ENCODE data around the gene PRPS1. TPM values are rescaled to one million over a fixed set of nuclear protein-coding genes. Genes with fewer than 3 reads are reported as not detected.

Gene PRPS1
- total RNA-seq, 2 experiments from 2014 or later: 57.1 to 80.0 TPM

DNA sequence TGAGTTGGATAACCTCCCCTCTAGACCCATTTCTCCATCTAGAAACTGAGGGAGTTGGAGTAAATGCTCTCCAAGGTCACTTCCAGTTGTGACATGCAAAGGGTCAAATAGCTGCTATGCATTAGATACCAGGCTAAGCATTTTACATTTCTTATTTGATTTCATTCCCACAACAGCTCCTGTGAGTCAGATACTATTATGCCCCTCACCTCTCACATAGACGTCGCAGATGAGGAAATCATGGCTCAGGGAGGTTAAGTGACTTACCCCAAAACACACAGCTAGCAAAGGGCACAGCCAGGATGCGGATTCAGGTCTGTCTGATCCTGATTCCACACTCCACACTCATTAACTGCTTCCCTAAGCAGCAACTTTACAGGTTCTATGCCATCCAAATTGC lies 57.7 kb downstream of the PRPS1 start:
- no peak overlapping the region for H3K4me2 ChIP-seq (ENCODE audit: low read length)
- no peaks in the 10 kb centered on the region for H3K9me2 ChIP-seq (ENCODE audit: insufficient read depth, low read length)
- H3K9me3 ChIP-seq (ENCODE audit: low read length): no peaks in the 10 kb centered on the region
- H3K27ac ChIP-seq (ENCODE audit: low read depth, low read length, poor library complexity, severe bottlenecking): no peak overlapping the region
- H3K36me3 ChIP-seq (ENCODE audit: insufficient read depth, low read length): no peaks in the 10 kb centered on the region
- POLR2A ChIA-PET: interaction anchor here (0.9 to 1.2 kb wide), 2 partner anchors 31 to 58 kb away, joined by 3 to 4 read pairs; partner anchors contain the start of gene PRPS1
- no TSS peak for BruUV-seq (replicated peaks)
- no peak overlapping the region for H3K4me3 ChIP-seq (ENCODE audit: low read depth, low read length, poor library complexity, severe bottlenecking)
- CTCF ChIA-PET (ENCODE audit: unreplicated experiment): no interaction called here
- peaks cover 13% of the 10 kb centered on the region for H3K4me1 ChIP-seq (ENCODE audit: insufficient read depth, low read length, poor library complexity, severe bottlenecking)
- no peak for TF ChIP-seq EZH2phosphoT487 (IDR thresholded peaks at IDR 0.05; ENCODE audit: borderline replicate concordance, low read depth, low read length)
- TF ChIP-seq CTCF (conservative IDR thresholded peaks at IDR 0.05; ENCODE audit: low read length): no peak
- no peak for DNase-seq (ENCODE audit: low spot score)
- no peaks in the 10 kb centered on the region for H3K79me2 ChIP-seq (ENCODE audit: insufficient read depth, low read depth, low read length)
- intact Hi-C loops (cut with micrococcal nuclease; ENCODE audit: unreplicated experiment): no loop called here
- no peak overlapping the region for H2AFZ ChIP-seq (ENCODE audit: low read length)
- no peaks in the 10 kb centered on the region for H4K20me1 ChIP-seq (ENCODE audit: insufficient read depth, low read length)

DNA sequence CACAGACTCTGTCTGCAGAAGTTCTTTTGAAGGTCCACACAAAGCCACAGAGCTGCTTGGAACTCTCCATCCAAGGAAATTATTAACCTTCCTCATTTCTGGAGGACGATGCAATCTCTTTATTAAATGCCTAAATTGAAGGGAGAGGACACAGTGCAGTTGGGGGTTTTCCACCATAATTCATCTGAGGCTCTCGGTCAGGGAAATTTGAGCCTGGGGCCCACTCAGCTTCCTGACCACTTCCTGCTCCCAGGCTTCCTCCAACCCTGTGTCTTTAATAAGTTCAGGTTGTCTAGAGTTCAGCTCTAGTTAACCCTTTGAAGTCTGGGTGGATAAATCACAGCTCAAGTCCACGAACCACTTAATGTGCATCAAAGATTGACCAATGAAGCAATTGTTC lies 58.5 kb downstream of the PRPS1 start:
- ChIA-PET CTCF (ENCODE audit: unreplicated experiment) (no interaction called here), POLR2A (interaction anchor here (0.9 to 1.2 kb wide), 2 partner anchors 30 to 58 kb away, joined by 3 to 4 read pairs; partner anchors contain the start of gene PRPS1)
- no peaks in the 10 kb centered on the region for H3K79me2 ChIP-seq (ENCODE audit: insufficient read depth, low read depth, low read length)
- intact Hi-C loops (cut with micrococcal nuclease; ENCODE audit: unreplicated experiment): no loop called here
- H3K4me3 ChIP-seq (ENCODE audit: low read depth, low read length, poor library complexity, severe bottlenecking): no peak overlapping the region
- no peak overlapping the region for H2AFZ ChIP-seq (ENCODE audit: low read length)
- DNase-seq (ENCODE audit: low spot score): no peak
- no peaks in the 10 kb centered on the region for H4K20me1 ChIP-seq (ENCODE audit: insufficient read depth, low read length)
- no peaks in the 10 kb centered on the region for H3K9me2 ChIP-seq (ENCODE audit: insufficient read depth, low read length)
- H3K27ac ChIP-seq (ENCODE audit: low read depth, low read length, poor library complexity, severe bottlenecking): no peak overlapping the region
- no peak for TF ChIP-seq EZH2phosphoT487 (IDR thresholded peaks at IDR 0.05; ENCODE audit: borderline replicate concordance, low read depth, low read length)
- no peak for TF ChIP-seq CTCF (conservative IDR thresholded peaks at IDR 0.05; ENCODE audit: low read length)
- no peaks in the 10 kb centered on the region for H3K36me3 ChIP-seq (ENCODE audit: insufficient read depth, low read length)
- no TSS peak for BruUV-seq (replicated peaks)
- H3K4me2 ChIP-seq (ENCODE audit: low read length): no peak overlapping the region
- H3K9me3 ChIP-seq (ENCODE audit: low read length): no peaks in the 10 kb centered on the region
- H3K4me1 ChIP-seq (ENCODE audit: insufficient read depth, low read length, poor library complexity, severe bottlenecking): peaks cover 13% of the 10 kb centered on the region

- DNase-seq (ENCODE audit: low spot score): no peak
- POLR2A ChIA-PET: no interaction called here
- TF ChIP-seq CTCF (conservative IDR thresholded peaks at IDR 0.05; ENCODE audit: low read length) (no peak), EZH2phosphoT487 (IDR thresholded peaks at IDR 0.05; ENCODE audit: borderline replicate concordance, low read depth, low read length) (no peak)
- no TSS peak for BruUV-seq (replicated peaks)
- no peaks in the 10 kb centered on the region for H3K36me3 ChIP-seq (ENCODE audit: insufficient read depth, low read length)
- CTCF ChIA-PET (ENCODE audit: unreplicated experiment): no interaction called here
- H3K4me3 ChIP-seq (ENCODE audit: low read depth, low read length, poor library complexity, severe bottlenecking): no peak overlapping the region
- H3K79me2 ChIP-seq (ENCODE audit: insufficient read depth, low read depth, low read length): no peaks in the 10 kb centered on the region
- no peaks in the 10 kb centered on the region for H3K9me3 ChIP-seq (ENCODE audit: low read length)
- no peak overlapping the region for H3K27ac ChIP-seq (ENCODE audit: low read depth, low read length, poor library complexity, severe bottlenecking)
- H3K4me1 ChIP-seq (ENCODE audit: insufficient read depth, low read length, poor library complexity, severe bottlenecking): peaks cover 13% of the 10 kb centered on the region
- H3K9me2 ChIP-seq (ENCODE audit: insufficient read depth, low read length): no peaks in the 10 kb centered on the region
- intact Hi-C loops (cut with micrococcal nuclease; ENCODE audit: unreplicated experiment): no loop called here
- no peaks in the 10 kb centered on the region for H4K20me1 ChIP-seq (ENCODE audit: insufficient read depth, low read length)
- no peak overlapping the region for H3K4me2 ChIP-seq (ENCODE audit: low read length)
- H2AFZ ChIP-seq (ENCODE audit: low read length): no peak overlapping the region
Measured at GRCh38 chrX:107687445-107687844, 59.1 kb downstream of the PRPS1 start.
